GM10266 (cell line): ENCODE results near the gene SDHAF1.

Experiments
- DNase-seq: peaks from one replicate; pipeline ENCODE4 v3.0.0; 2012; ENCODE audit errors: extremely low spot score
- TF ChIP-seq, protein P1 (sequence below): IDR thresholded peaks from 2 replicates; pipeline ENCODE4 v1.5.1; 2012; ENCODE audit warnings: mild to moderate bottlenecking, low read depth; ENCODE audit not compliant: control insufficient read depth, insufficient read depth; ENCODE audit errors: missing control alignments

SDHAF1 gene

GRCh38 chr19:35959968-35960320 lies 35.0 kb upstream of the SDHAF1 start:
- no peak for DNase-seq
- TF ChIP-seq, protein P1, sequence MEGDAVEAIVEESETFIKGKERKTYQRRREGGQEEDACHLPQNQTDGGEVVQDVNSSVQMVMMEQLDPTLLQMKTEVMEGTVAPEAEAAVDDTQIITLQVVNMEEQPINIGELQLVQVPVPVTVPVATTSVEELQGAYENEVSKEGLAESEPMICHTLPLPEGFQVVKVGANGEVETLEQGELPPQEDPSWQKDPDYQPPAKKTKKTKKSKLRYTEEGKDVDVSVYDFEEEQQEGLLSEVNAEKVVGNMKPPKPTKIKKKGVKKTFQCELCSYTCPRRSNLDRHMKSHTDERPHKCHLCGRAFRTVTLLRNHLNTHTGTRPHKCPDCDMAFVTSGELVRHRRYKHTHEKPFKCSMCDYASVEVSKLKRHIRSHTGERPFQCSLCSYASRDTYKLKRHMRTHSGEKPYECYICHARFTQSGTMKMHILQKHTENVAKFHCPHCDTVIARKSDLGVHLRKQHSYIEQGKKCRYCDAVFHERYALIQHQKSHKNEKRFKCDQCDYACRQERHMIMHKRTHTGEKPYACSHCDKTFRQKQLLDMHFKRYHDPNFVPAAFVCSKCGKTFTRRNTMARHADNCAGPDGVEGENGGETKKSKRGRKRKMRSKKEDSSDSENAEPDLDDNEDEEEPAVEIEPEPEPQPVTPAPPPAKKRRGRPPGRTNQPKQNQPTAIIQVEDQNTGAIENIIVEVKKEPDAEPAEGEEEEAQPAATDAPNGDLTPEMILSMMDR: no peak

- TF ChIP-seq, protein P1: no peak
- DNase-seq: no peak
These were observed 34.5 kb upstream of the SDHAF1 start for GRCh38 chr19:35960432-35960972.

DNA sequence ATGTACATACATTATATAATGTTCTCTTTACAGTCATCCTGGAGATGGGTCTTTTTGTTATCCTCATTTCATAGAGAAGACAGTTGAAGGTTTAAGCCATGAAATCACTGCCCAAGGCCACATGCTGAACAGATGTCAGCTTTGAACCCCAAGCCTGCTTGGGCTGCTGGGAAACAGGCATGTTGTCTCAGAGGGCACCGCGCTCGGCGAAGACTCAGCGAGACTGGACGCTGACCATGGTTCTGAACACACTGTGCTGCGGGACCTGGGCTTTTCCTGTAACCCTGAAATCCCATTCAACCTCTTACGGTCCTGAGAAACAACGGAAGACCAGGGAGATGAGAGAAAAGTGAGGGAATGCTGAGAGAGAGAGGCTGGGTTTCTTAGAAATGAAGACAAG lies 31.5 kb upstream of the SDHAF1 start:
- no peak for DNase-seq

GRCh38 chr19:35966771-35967170 lies 28.2 kb upstream of the SDHAF1 start:
- no peak for DNase-seq
- TF ChIP-seq, protein P1: no peak

More for the DNA sequence above, 31.5 kb upstream of the SDHAF1 start:
- TF ChIP-seq, protein P1: no peak

DNA sequence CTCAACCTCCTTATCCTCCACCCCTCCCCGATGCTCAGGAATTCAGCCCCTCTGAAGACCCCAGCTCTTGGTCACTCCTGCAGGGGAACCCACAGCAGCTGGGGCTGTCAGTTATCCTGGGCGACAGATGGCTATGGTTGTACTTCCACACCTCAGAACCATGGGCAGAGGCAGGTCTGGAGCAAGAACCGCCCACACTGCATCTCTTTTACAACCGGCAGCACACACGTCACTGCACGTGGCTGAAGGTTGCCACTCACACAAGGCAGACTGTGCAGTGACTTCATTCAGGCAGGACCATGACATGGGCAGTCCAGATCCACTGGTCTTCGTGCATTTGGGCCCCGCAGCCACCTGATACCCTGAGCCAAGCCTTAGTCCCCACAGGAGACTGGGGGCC lies 21.5 kb upstream of the SDHAF1 start:
- DNase-seq: no peak
- TF ChIP-seq, protein P1: no peak

DNA sequence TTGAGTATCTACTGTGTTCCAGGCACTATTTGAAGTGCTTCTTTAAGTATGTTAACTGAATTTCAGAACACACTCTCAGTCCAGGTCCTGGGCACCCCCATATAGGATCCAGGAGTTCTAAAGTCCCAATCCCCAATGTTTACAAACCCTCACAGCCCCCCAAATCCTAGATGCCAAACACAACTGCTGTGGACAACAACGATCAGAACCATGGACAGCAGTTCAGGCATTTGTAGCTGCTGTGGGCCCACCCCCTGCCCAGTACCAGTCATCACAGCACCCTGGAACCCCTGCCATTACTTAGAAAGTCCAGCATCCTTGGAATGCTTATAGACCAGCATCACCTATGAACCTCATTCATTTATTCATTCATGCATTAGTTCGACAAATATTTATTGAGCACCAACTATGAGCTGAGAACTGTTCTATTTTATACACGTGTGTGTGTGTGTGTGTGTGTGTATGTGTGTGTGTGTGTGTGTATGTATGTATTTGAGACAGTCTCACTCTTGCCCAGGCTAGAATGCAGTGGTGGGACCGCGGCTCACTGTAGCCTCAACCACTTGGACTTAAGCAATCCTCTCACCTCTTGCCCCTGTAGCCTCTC lies 19.3 kb upstream of the SDHAF1 start:
- DNase-seq: no peak
- TF ChIP-seq, protein P1: no peak

DNA sequence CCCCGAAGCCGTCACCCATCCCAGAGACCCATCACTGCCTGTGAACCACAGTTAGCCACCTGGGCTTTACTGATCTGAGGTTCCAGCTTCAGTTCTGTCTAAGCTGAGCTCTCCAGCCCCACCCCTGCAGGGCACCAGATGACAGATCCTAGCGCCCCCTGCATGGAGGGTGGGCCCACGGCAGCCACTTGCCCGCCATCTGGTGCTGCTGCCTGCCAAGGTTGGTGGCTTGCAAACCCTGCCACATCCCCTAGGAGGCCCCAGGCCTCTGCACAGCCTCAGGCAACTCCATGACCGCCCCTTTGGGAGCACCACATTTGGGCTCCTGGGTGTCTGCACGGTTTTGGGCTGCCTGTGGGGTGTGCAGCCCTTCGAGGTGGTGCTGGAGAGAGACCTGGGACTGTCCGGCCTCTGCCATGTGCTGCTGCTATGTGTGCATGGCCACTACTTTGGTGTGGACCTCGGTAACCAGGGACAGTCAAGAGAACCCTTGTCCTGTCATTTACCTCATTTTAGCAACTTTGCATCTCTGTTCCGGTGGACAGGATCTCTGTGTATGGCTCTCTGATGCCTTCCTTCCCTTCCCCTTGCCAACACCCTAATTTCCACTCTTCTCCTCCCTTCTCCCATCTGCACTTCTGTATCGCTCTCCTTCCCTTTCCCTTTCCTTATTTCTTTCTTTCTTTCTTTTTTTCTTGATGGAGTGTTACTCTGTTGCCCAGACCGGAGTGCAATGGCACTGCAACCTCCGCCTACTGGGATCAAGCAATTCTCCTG lies 17.4 kb upstream of the SDHAF1 start:
- no peak for DNase-seq
- TF ChIP-seq, protein P1: peak; percentile 25
